ENCODE results near the gene LRTM1. TPM values are rescaled to one million over a fixed set of nuclear protein-coding genes. Genes with fewer than 3 reads are reported as not detected.

Gene LRTM1
- total RNA-seq, 4 donors from 2014 or later = not detected

GRCh38 chr3:54965746-54966145 is 37.9 kb upstream of the LRTM1 start:
- TF ChIP-seq, protein P1, sequence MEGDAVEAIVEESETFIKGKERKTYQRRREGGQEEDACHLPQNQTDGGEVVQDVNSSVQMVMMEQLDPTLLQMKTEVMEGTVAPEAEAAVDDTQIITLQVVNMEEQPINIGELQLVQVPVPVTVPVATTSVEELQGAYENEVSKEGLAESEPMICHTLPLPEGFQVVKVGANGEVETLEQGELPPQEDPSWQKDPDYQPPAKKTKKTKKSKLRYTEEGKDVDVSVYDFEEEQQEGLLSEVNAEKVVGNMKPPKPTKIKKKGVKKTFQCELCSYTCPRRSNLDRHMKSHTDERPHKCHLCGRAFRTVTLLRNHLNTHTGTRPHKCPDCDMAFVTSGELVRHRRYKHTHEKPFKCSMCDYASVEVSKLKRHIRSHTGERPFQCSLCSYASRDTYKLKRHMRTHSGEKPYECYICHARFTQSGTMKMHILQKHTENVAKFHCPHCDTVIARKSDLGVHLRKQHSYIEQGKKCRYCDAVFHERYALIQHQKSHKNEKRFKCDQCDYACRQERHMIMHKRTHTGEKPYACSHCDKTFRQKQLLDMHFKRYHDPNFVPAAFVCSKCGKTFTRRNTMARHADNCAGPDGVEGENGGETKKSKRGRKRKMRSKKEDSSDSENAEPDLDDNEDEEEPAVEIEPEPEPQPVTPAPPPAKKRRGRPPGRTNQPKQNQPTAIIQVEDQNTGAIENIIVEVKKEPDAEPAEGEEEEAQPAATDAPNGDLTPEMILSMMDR (IDR thresholded peaks at IDR 0.05; ENCODE audit: low read depth) = no peak

- TF ChIP-seq, protein P1 (IDR thresholded peaks at IDR 0.05; ENCODE audit: low read depth) = no peak
These were observed 36.2 kb upstream of the LRTM1 start for GRCh38 chr3:54964081-54964480.

DNA sequence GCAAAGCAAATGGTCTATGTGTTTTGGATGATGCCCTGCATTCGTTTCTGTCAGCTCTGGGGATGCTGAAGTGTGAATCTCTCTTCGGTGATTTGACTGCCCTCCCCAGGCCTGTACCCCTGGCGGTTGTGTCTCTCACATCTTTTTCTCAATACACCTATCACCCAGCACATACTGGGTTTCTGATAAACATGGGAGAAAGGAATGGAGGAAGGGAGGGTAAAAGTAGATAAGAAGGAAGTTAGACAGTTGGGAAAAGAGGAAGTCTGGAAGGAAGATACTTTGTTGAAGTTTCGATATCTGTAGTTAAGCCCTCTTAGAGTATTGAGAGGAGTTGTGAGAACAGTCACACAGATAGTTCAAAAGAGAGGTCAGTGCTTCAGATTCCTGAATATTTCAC is 35.8 kb upstream of the LRTM1 start:
- TF ChIP-seq, protein P1 (IDR thresholded peaks at IDR 0.05; ENCODE audit: low read depth) = no peak

- TF ChIP-seq, protein P1 (IDR thresholded peaks at IDR 0.05; ENCODE audit: low read depth) = no peak
These were observed 34.3 kb upstream of the LRTM1 start for GRCh38 chr3:54962200-54962599.

DNA sequence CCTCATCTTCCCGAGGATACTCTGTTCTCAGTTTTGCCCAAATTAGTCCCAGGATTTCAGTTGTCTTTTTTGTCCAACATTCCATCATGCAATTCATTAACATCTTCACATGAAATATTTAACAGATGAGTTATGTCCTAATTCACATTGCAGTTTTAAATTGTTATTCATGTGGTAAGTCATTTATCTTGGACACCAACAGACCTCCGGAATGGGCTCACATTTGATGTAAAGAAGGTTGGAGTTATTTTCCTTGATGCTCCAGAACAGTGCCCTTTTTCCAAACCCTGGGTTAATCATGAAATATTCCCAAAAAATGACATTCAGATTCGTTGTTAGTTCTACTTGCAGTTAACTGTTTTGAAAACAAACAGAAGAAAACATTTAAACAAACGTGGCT is 32.8 kb upstream of the LRTM1 start:
- TF ChIP-seq, protein P1 (IDR thresholded peaks at IDR 0.05; ENCODE audit: low read depth) = no peak

DNA sequence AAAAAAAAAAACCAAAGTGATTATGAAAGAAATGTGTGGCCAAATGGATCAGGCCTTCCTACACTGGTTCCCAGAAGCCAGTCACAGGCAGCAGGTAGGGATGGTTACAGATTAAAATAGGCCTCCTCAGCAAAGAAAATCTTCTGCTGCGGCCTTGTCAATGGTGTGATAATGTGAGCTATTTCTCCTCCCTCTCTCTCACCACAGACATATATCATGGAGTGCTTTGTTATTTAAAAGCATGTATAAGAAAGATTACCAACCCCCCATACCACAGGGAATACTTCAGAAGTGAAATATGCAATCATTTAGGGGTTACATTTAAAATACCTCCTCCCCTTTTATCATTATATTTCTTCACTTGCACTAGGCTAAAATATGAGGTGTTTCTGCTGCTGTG is 32.2 kb upstream of the LRTM1 start:
- TF ChIP-seq, protein P1 (IDR thresholded peaks at IDR 0.05; ENCODE audit: low read depth) = no peak

- TF ChIP-seq, protein P1 (IDR thresholded peaks at IDR 0.05; ENCODE audit: low read depth) = no peak
These were observed 29.9 kb upstream of the LRTM1 start for GRCh38 chr3:54957711-54958110.
